NT2/D1 (cell line): ENCODE measurements around the gene ITGAL.

Experiments used
- SUZ12 ChIP-seq: IDR thresholded peaks from 2 replicates; pipeline ENCODE4 v1.6.1; 2011; ENCODE audit not compliant: insufficient read length, insufficient read depth; ENCODE audit errors: extremely low read depth
- YY1 ChIP-seq: IDR thresholded peaks from 2 replicates; pipeline ENCODE4 v1.6.1; 2011; ENCODE audit not compliant: insufficient read length, insufficient read depth
- ZNF274 ChIP-seq: IDR thresholded peaks from 2 replicates; pipeline ENCODE4 v1.6.1; 2011; ENCODE audit warnings: mild to moderate bottlenecking, low read depth, low read length

DNA sequence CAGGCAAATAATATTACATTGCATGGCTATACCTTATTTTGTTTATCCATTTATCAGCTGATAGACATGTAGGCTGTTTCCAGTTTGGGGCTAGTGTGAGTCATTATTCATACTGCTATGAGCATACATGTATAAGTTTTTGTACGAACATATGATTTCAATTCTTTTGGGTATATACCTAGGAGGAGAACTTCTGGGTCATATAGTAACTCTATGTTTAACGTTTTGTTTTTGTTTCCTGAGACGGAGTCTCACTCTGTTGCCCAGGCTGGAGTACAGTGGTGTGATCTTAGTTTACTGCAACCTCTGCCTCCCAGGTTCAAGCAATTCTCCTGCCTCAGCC, 2.4 kb upstream of the ITGAL start:
- no peak for TF ChIP-seq ZNF274
- TF ChIP-seq YY1 = no peak
- TF ChIP-seq SUZ12 = no peak
